PC-3 (cell line): ENCODE measurements around the gene HOXA6. TPM values are rescaled to one million over a fixed set of nuclear protein-coding genes. Genes with fewer than 3 reads are reported as not detected.
A peak's percentile ranks its signal among the peaks of the same experiment; 100 is the strongest.

ENCODE experiments used
- ATAC-seq: fragments of 200-7000 bp; cut with Tn5 transposase; 2 replicates; pipeline ENCODE4 v1.9.1; 2020; ENCODE audit warnings: mild to moderate bottlenecking, moderate library complexity
- BruUV-seq: library from RNA; stranded (reverse); fragments of 400-500 nt; replicated peaks from 2 replicates; lab custom pipeline; 2021; lab: Mats Ljungman, UMichigan
- CTCF ChIA-PET: fragments of 300-600 bp; sonication (Branson Sonifier 250); formaldehyde crosslinking; loops from one replicate; lab custom pipeline; 2022; ENCODE audit warnings: antibody characterized with exemption; lab: Charles Lee
- POLR2A ChIA-PET: fragments of 300-600 bp; sonication (Branson Sonifier 250); formaldehyde crosslinking; loops from one replicate; lab custom pipeline; 2022; ENCODE audit warnings: antibody characterized with exemption; ENCODE audit not compliant: unreplicated experiment; lab: Charles Lee
- DNase-seq: peaks from one replicate; pipeline ENCODE4 v3.0.0-alpha.2; 2015
- H2AFZ ChIP-seq: fragments of 300-600 bp; sonication (generic); 2 replicates; pipeline ENCODE4 v1.6.0; 2016; ENCODE audit warnings: antibody characterized with exemption, low read length
- H3F3A ChIP-seq: fragments of 300-600 bp; sonication (generic); one replicate; pipeline ENCODE4 v1.6.0; 2017; ENCODE audit warnings: antibody characterized with exemption, low read length, control low read depth, mild to moderate bottlenecking; ENCODE audit not compliant: unreplicated experiment
- H3K27ac ChIP-seq: fragments of 300-600 bp; sonication (generic); 2 replicates; pipeline ENCODE4 v1.5.1; 2016; ENCODE audit warnings: mild to moderate bottlenecking, low read length
- H3K27me3 ChIP-seq: fragments of 300-600 bp; sonication (generic); 2 replicates; pipeline ENCODE4 v1.6.1; 2016; ENCODE audit warnings: low read length, mixed read lengths
- H3K36me3 ChIP-seq: fragments of 300-600 bp; sonication (generic); 2 replicates; pipeline ENCODE4 v1.6.1; 2016; ENCODE audit warnings: low read depth, mixed run types, low read length, mixed read lengths
- H3K4me1 ChIP-seq: fragments of 300-600 bp; sonication (generic); 2 replicates; pipeline ENCODE4 v1.5.1; 2016; ENCODE audit warnings: low read length; ENCODE audit not compliant: insufficient read depth
- H3K4me2 ChIP-seq: fragments of 300-600 bp; sonication (generic); 2 replicates; pipeline ENCODE4 v1.6.0; 2016; ENCODE audit warnings: low read length
- H3K4me3 ChIP-seq: fragments of 300-600 bp; sonication (generic); 2 replicates; pipeline ENCODE4 v1.5.1; 2016; ENCODE audit warnings: mild to moderate bottlenecking, low read length, mixed read lengths
- H3K79me2 ChIP-seq: fragments of 300-600 bp; sonication (generic); 2 replicates; pipeline ENCODE4 v1.6.1; 2017; ENCODE audit warnings: low read length, mixed read lengths
- H3K9ac ChIP-seq: fragments of 300-600 bp; sonication (generic); 2 replicates; pipeline ENCODE4 v1.6.0; 2016; ENCODE audit warnings: mild to moderate bottlenecking, low read length
- H3K9me2 ChIP-seq: fragments of 300-600 bp; sonication (generic); replicated peaks from 2 replicates; pipeline ENCODE4 v1.6.1; 2016; ENCODE audit warnings: mixed run types, low read length, mixed read lengths
- H3K9me3 ChIP-seq: fragments of 300-600 bp; sonication (generic); 2 replicates; pipeline ENCODE4 v1.6.1; 2016; ENCODE audit warnings: low read length, mixed read lengths
- H4K20me1 ChIP-seq: fragments of 300-600 bp; sonication (generic); 2 replicates; pipeline ENCODE4 v1.6.1; 2016; ENCODE audit warnings: low read length, mixed read lengths
- EZH2 ChIP-seq: fragments of 300-600 bp; sonication (generic); IDR thresholded peaks from one replicate; pipeline ENCODE4 v1.6.1; 2017; ENCODE audit warnings: antibody characterized with exemption, mild to moderate bottlenecking, low read length; ENCODE audit not compliant: unreplicated experiment
- EZH2phosphoT487 ChIP-seq: fragments of 300-600 bp; sonication (generic); IDR thresholded peaks from 2 replicates; pipeline ENCODE4 v1.6.1; 2018; ENCODE audit warnings: mild to moderate bottlenecking, antibody characterized with exemption, low read length, borderline replicate concordance
- intact Hi-C: fragments of 100-400 bp; cut with micrococcal nuclease; formaldehyde crosslinking; loops from 2 replicates; pipeline ENCODE4 v1.9.0; 2023
- total RNA-seq: library from RNA; depleted of rRNA; stranded (reverse); fragments of >200 nt; gene quantifications from 2 replicates; pipeline ENCODE4 v1.2.3, GENCODE V29; 2014
- TF ChIP-seq, protein P1 (sequence below): fragments of 300-600 bp; sonication (generic); conservative IDR thresholded peaks from 2 replicates; pipeline ENCODE4 v1.5.1; 2017; ENCODE audit warnings: antibody characterized with exemption, low read depth, mild to moderate bottlenecking, low read length

HOXA6 gene
- total RNA-seq, 1 experiment from 2014 or later: 8.3 TPM

DNA sequence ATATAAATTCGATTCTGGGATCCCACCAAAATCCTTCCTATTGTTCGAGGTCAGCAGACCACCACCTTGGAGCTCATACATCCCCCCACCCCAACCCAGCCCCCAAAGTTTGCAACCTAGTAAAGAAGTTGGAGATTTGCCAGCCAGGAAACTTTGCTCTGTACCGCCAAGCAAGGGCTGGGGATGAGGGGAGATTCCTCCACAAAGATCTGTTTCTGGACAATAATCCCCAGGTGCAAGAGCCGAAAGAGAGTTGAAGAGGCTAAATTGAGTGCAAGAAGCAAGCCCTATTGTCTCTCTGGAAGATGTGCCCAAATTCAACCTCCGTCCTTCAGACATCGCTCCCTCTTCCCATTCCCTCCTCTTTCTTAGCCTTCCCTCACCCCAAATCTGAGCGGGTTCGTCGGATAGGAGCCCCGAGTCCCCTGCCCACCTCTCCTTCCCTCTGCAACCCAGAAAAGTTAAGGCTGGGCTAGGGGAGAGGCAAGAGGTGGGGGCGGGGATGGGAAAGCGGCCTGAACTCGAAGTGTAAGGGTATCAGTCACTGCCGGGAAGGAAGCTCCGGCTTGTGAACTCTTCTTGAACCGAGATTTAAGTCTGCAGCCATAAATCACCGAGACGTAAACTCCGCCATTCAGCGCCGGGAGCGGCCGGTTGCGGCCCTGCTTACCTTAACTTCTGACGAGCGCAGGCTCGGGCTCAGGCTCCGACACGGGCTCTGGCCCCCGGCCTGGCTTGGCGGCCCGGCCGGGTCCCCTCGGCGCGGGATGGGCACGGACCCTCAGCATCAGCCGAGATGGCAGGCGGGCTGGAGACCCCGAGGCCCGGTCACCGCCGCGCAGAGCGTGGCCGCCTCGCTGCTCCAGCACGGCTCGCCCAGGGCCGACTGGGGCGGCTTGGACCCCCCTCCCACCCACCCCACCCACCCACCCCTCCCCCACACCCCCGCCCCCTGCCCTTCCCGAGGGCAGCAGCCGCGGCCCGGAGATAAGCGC, 34.3 kb downstream of the HOXA6 start:
- Histone ChIP-seq H3K9ac (peak overlapping the region; percentile 93), H4K20me1 (no peaks in the 10 kb centered on the region), H3K9me3 (no peaks in the 10 kb centered on the region), H3K79me2 (peaks cover 79% of the 10 kb centered on the region), H3K4me1 (peaks cover 59% of the 10 kb centered on the region), H2AFZ (peak overlapping the region; percentile 48; the same call in 1 of the 2 replicates), H3K4me3 (peak overlapping the region; percentile 99), H3K27me3 (no peaks in the 10 kb centered on the region), H3K9me2 (no peaks in the 10 kb centered on the region), H3K4me2 (peak overlapping the region; percentile 96), H3F3A (peaks cover 3% of the 10 kb centered on the region), H3K36me3 (no peaks in the 10 kb centered on the region), H3K27ac (peak overlapping the region; percentile 99)
- POLR2A ChIA-PET: interaction anchor here (1.0 kb wide), 1 partner anchor 35 kb away, joined by 4 read pairs; no protein-coding TSS in a partner anchor
- peak; percentile 84 for DNase-seq
- no peak for TF ChIP-seq EZH2phosphoT487
- ATAC-seq: peak; percentile 31
- intact Hi-C loops: loop anchor here (1.0 kb wide), 3 partner anchors 21 to 249 kb away; partner anchors contain the start of gene SKAP2
- BruUV-seq: no TSS peak
- CTCF ChIA-PET: no interaction called here

DNA sequence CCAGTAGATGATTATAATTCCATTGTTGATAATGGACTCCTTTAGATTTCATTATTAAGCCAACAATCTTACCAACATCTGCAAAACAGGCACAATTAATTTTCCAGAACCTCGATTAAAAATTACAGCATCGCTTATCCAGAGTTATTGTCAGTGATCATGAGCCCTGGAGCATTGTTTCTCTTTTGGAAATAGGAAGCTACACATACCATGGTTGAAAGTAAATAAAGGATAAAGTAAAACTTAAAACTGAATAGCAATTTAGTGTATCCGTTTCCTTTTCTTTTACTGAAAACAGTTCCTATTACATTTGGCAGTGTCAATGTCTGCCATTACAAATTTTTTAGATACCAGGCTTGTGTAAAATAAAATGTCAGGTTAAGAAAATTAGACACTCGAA, 35.2 kb downstream of the HOXA6 start:
- intact Hi-C loops: loop anchor here (1.0 kb wide), 2 partner anchors 37 to 248 kb away; partner anchors contain the start of gene SKAP2
- peak; percentile 20 for DNase-seq
- ChIA-PET CTCF (no interaction called here), POLR2A (interaction anchor here (1.0 kb wide), 1 partner anchor 36 kb away, joined by 4 read pairs; no protein-coding TSS in a partner anchor)
- peak overlapping the region; percentile 99 for H3K27ac ChIP-seq
- H3K9ac ChIP-seq: peak overlapping the region; percentile 93
- no peaks in the 10 kb centered on the region for H3K9me2 ChIP-seq
- peaks cover 59% of the 10 kb centered on the region for H3K4me1 ChIP-seq
- BruUV-seq: no TSS peak
- H2AFZ ChIP-seq: no peak overlapping the region
- peaks cover 72% of the 10 kb centered on the region for H3K79me2 ChIP-seq
- H3K9me3 ChIP-seq: no peaks in the 10 kb centered on the region
- peak; percentile 2; the same call in 1 of the 2 replicates for ATAC-seq
- no peak for TF ChIP-seq EZH2
- TF ChIP-seq EZH2phosphoT487: no peak
- TF ChIP-seq, protein P1, sequence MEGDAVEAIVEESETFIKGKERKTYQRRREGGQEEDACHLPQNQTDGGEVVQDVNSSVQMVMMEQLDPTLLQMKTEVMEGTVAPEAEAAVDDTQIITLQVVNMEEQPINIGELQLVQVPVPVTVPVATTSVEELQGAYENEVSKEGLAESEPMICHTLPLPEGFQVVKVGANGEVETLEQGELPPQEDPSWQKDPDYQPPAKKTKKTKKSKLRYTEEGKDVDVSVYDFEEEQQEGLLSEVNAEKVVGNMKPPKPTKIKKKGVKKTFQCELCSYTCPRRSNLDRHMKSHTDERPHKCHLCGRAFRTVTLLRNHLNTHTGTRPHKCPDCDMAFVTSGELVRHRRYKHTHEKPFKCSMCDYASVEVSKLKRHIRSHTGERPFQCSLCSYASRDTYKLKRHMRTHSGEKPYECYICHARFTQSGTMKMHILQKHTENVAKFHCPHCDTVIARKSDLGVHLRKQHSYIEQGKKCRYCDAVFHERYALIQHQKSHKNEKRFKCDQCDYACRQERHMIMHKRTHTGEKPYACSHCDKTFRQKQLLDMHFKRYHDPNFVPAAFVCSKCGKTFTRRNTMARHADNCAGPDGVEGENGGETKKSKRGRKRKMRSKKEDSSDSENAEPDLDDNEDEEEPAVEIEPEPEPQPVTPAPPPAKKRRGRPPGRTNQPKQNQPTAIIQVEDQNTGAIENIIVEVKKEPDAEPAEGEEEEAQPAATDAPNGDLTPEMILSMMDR: no peak
- peaks cover 3% of the 10 kb centered on the region for H3F3A ChIP-seq
- no peaks in the 10 kb centered on the region for H3K36me3 ChIP-seq
- no peaks in the 10 kb centered on the region for H4K20me1 ChIP-seq
- H3K4me3 ChIP-seq: peak overlapping the region; percentile 99
- H3K27me3 ChIP-seq: no peaks in the 10 kb centered on the region
- H3K4me2 ChIP-seq: peak overlapping the region; percentile 96

- H3F3A ChIP-seq: peaks cover 3% of the 10 kb centered on the region
- ChIA-PET POLR2A (interaction anchor here (0.6 to 0.7 kb wide), 2 partner anchors 11 to 249 kb away, joined by 4 read pairs; no protein-coding TSS in a partner anchor), CTCF (interaction anchor here (1.3 kb wide), 1 partner anchor 13 kb away, joined by 4 read pairs; no protein-coding TSS in a partner anchor)
- ATAC-seq: no peak
- peak overlapping the region; percentile 96 for H3K4me2 ChIP-seq
- H3K27me3 ChIP-seq: no peaks in the 10 kb centered on the region
- intact Hi-C loops: loop anchor here (1.0 kb wide), 2 partner anchors 37 to 248 kb away; partner anchors contain the start of gene SKAP2
- no peaks in the 10 kb centered on the region for H3K36me3 ChIP-seq
- peaks cover 59% of the 10 kb centered on the region for H3K4me1 ChIP-seq
- DNase-seq: no peak
- peak overlapping the region; percentile 99 for H3K27ac ChIP-seq
- peak overlapping the region; percentile 99 for H3K4me3 ChIP-seq
- BruUV-seq: TSS peak; percentile 32
- H3K79me2 ChIP-seq: peaks cover 66% of the 10 kb centered on the region
- no peak overlapping the region for H2AFZ ChIP-seq
- no peaks in the 10 kb centered on the region for H4K20me1 ChIP-seq
- H3K9me3 ChIP-seq: no peaks in the 10 kb centered on the region
- H3K9me2 ChIP-seq: no peaks in the 10 kb centered on the region
- TF ChIP-seq EZH2phosphoT487 (no peak), EZH2 (no peak)
- TF ChIP-seq, protein P1: no peak
- H3K9ac ChIP-seq: peak overlapping the region; percentile 93
Measured at GRCh38 chr7:27111751-27112277, 35.8 kb downstream of the HOXA6 start.
